Endometrial microvascular endothelial cells (primary cell): ENCODE measurements around the gene TFCP2. TPM values are rescaled to one million over a fixed set of nuclear protein-coding genes. Genes with fewer than 3 reads are reported as not detected.
"Not testable (repeated sequence)": the region's sequence is repeated elsewhere in the genome, so short reads cannot be mapped to it uniquely, and the experiment has no call there.

Experiments used
- in situ Hi-C: cut with HindIII; loops from 2 replicates; pipeline ENCODE4 v1.10.0; 2017; ENCODE audit warnings: low sequenced_read_pairs, low pct_unique_long_range_greater_than_20kb; ENCODE audit errors: inconsistent ontology term
- total RNA-seq: library from RNA; depleted of rRNA; stranded (reverse); fragments of >200 nt; gene quantifications from one replicate; pipeline ENCODE4 v1.2.3, GENCODE V29; 2015; ENCODE audit errors: inconsistent ontology term

TFCP2 gene
- total RNA-seq, 1 donor from 2014 or later, result 12.3 TPM

GRCh38 chr12:51103977-51104376, 69.0 kb downstream of the TFCP2 start:
- in situ Hi-C loops, result no loop called here

DNA sequence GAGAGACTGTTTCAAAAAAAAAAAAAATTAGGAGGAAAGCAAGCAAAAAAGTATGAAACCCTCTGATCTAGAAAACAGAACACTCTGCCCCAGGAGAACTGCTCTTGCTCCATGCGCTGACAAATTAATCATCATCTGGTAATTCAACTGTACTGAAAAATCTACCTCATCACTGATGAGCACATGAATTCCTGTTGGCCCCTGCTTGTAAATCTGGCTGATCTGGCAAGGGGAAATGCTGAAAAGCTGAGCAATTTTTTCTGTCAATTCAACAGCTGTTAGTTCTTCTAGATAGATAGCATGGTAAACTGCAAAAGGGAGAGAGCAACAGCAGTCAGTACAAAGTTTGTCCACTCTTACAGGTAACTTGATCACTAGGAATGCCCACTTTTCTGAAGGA, 74.3 kb downstream of the TFCP2 start:
- in situ Hi-C loops, result no loop called here

GRCh38 chr12:51090705-51091229, 82.2 kb downstream of the TFCP2 start:
- in situ Hi-C loops, result no loop called here

- in situ Hi-C loops, result no loop called here
These were observed 85.1 kb downstream of the TFCP2 start for GRCh38 chr12:51087818-51088217.

DNA sequence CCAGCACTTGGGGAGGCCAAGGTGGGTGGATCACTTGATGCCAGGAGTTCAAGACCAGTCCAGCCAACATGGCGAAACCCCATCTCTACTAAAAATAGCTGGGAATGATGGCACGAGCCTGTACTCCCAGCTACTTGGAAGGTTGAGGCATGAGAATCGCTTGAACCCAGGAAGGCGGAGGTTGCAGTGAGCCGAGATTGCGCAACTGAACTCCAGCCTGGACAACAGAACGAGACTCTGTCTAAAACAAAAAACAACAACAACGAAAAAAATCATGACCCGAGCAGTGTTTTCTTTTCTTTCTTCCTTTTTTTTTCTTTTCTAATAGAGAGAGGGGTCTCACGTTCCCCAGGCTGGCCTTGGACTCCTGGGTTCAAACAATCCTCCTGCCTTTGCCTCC, 86.0 kb downstream of the TFCP2 start:
- in situ Hi-C loops, result no loop called here

- in situ Hi-C loops, result no loop called here
These were observed 87.2 kb downstream of the TFCP2 start for GRCh38 chr12:51085757-51086156.

DNA sequence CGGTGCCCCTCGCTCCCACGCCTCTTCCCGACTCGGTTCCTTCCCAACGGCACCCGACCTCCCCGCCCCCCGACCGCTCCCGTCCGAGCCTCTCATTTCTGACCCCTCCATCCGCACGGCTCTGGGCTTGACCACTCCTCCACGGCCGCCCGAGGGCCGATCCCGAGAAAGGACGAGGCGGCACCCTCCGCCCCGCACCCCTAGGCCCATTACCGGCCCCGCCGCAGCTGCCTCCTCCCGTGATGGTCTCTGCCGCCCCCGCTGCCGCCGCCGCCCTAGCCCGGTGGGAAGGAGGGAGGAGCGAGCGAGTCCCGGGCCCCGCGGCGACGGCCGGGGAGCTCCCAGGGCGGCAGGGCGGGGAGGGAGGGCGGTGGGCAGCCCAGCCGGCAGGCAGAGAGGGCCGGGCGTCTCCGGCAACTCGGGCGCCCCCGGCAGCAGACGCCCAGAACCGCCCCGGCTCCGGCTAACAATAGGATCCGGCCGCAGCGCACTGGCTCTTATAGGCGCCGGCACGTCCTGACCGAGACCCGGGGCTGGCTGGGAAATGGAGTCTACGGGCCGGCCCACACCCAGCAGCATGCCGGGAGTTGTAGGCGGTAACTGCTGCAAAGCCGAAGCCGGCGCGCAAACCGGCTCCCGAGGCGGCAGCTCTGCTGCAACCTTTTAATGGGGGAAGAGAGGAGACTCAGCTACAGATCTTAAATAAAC, 89.7 kb downstream of the TFCP2 start, which contains the start of gene CSRNP2:
CSRNP2 (minus strand) TSS at position 471 of the 708 bp plus-strand sequence. CDS start 7,035 bp downstream, outside the sequence.
- in situ Hi-C loops, result no loop called here

GRCh38 chr12:51082561-51083125, 90.3 kb downstream of the TFCP2 start:
- in situ Hi-C loops, result no loop called here

DNA sequence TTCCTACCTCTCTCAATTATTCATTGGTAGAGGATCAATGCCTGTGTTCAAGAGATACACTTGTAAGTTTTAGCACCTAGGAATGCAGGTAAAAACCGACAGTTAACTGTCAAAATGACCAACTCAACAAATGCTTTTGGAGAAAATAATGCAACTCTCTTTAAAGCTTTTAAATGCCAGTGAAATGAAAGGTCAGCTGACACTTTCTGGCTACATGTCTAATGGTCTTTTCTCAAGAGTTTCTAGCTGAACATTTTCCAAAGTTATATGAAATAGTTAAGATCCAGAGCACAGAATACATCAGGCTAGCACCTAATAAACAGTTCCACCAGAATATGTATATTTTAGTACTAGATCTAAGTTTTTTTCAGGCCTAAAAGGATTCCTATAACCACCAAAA, 91.5 kb downstream of the TFCP2 start:
- in situ Hi-C loops, result no loop called here

DNA sequence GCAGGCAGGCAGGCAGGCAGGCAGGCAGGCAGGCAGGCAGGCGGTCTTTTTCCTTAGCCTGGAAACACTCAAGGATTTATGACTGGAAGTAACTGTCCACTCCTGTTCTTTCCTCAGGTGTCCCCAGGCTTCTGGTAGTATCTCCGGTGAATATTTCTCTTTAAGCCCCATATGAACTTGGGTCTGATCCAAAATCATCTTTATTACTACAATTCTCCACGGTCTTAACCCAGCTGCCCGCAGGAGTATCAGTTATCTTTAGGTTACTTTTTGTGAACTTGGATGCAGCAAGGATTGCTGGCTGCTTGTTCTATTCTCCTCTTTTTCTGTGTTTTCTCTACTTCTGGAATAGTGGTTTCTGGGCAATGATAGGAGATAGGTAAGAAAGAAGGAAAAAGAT, 92.8 kb downstream of the TFCP2 start:
- in situ Hi-C loops, result no loop called here

GRCh38 chr12:51078866-51079265, 94.1 kb downstream of the TFCP2 start:
- in situ Hi-C loops, result not testable (repeated sequence)

DNA sequence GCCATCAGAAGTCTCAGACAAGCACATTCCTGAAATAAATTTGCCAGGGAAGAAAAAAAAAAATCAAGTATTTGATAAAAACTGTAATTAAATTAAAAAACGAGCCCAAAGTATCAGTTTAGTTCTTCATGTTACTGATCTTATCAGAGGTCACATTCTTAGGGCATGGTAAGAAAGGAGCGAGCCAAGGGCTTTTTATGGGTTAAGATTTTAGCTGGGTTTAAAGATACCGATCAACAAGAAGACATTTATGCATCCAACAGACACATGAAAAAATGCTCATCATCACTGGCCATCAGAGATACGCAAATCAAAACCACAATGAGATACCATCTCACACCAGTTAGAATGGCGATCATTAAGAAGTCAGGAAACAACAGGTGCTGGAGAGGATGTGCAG, 94.6 kb downstream of the TFCP2 start:
- in situ Hi-C loops, result not testable (repeated sequence)

DNA sequence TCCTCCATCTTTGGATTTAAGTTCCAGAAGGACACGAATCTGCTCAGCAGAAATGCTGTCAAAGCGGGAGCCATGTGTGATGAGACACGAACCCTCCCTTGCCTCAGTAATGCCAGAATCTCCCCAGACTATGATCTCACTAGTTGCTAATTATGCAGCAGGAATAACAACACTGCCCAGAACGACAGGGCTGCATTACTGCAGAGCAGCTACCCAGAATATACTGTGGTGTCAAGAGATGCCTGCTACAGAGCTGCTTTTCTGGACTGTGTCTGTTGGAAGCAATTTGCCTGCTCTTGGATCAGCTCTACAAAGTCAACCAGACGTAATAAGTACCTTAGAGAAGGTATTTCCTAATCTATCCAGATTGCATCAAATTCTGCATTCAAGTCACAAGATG, 95.0 kb downstream of the TFCP2 start:
- in situ Hi-C loops, result no loop called here

DNA sequence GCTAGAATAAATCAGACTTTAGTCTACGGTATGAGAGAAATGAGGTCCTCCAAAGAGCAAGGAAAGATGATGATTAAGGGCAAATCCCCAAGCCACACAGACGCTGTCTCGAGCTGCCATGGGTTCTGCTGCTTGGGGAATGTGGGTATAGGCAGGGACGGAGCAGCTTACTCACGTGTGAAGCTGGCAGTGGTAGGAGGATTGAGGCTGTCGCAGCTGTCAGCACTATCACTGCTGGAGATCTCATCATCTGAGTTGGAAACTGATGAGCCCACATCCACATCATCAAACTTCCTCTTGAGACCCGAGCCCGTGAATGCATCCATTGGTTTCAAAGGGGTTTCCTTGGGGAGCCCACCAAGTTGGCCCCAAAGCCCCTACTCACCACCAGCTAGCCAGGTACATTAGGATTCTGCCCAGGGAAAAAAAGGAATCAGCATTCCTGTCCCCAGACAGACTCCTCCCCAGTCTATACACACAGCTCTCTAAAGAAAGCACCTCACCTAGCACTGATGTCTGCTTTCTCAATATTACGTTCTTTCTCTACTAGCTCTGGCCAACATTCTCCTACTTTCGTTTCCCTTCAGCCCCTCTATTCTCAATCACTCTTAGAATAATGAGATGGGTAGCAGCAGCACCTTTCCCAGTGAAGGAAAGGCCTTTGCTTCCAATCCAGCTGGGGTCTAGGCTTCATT, 96.6 kb downstream of the TFCP2 start:
- in situ Hi-C loops, result no loop called here

DNA sequence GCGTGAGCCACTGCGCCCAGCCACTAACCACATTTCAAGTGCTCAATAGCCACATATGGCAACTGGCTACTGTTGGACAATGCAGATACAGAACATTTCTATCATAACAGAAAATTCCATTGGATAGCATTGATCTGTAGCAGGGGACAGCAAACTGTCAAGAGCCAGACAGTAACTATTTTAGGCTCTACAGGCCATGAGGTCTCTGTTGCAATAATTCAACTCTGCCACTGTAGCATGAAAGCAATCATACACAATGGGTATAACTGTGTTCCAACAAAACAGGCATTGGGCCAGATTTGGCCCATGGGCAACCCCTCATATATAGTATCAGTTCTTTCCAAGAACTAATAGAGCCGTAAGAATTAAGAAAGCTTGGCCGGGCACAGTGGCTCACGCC, 97.5 kb downstream of the TFCP2 start:
- in situ Hi-C loops, result no loop called here

DNA sequence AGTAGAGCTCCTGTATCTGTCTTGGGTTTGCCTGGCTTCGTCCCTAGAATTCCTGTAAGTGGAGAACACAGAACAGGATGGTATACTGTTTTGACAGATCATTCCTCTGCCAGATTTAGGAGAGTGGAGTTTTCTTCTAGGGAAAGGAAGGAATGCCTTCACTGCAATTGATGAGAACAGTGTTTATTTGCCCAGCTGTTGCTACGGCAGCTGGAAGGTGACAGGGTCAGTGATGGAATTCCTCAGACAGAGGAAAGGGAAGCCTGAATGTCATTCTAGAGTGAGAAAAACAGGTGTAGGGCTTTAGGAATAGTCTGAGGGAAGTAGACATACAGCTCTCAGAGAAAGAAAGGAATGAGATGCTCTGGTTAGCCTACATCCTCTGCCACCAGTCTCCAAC, 101.3 kb downstream of the TFCP2 start:
- in situ Hi-C loops, result no loop called here

DNA sequence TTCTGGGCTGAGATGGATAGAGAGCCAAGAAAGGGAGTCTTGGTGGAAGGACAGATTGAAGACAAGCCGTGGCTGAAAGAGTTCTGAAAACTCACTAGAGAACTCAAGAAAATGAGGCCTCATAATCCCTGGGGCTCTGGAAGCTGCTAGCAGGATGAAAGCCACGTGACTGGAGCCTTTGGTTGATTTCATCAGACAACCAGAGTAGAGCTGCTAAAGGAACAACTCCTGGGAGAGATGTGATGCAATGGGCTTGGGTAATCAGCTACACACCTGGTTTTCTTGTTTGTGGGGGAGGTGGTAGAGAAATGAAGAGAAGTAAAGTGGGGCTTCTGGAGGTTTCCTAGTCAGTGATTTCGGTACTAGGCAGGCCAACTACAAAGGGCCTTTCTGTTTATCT, 102.9 kb downstream of the TFCP2 start:
- in situ Hi-C loops, result no loop called here

- in situ Hi-C loops, result loop anchor here (10.0 kb wide), 1 partner anchor 277 kb away; the partner anchor contains the start of gene CELA1
These were observed 105.2 kb downstream of the TFCP2 start for GRCh38 chr12:51067771-51068170.

DNA sequence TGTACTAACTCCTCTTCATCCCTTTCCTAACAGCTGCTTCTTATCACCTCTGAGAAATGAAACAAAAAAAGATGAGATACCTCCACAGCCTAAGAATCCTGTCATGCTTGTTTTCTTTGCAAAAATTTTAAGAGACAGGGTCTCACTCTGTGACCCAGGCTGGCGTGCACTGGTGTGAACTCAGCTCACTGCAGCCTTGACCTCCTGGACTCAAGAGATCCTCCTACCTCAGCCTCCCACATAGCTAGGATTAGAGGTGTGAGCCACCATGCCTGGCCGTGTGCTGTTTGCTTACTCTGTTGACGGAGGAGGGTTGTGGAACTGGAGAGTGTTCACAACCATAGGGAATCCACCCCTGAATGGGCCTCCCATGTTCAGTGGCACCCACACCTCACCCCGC, 105.7 kb downstream of the TFCP2 start:
- in situ Hi-C loops, result loop anchor here (10.0 kb wide), 1 partner anchor 278 kb away; the partner anchor contains the start of gene CELA1

- in situ Hi-C loops, result loop anchor here (10.0 kb wide), 1 partner anchor 279 kb away; the partner anchor contains the start of gene CELA1
These were observed 107.4 kb downstream of the TFCP2 start for GRCh38 chr12:51065530-51065929.
